PFSK-1 (cell line): ENCODE measurements around the gene NT5DC3.

Experiments
- FOXP2 ChIP-seq: optimal IDR thresholded peaks from 2 replicates; pipeline ENCODE3; 2011; ENCODE audit warnings: borderline replicate concordance, control low read depth, inconsistent platforms; ENCODE audit not compliant: insufficient read depth; ENCODE audit errors: extremely low read length, extremely low read depth
- POLR2AphosphoS5 ChIP-seq: IDR thresholded peaks from 2 replicates; pipeline ENCODE4 v1.6.1; 2012; ENCODE audit warnings: low read depth, mild to moderate bottlenecking, control low read depth, low read length, moderate library complexity
- REST ChIP-seq, 2 experiments: IDR thresholded peaks; 2 replicates each; pipeline versions ENCODE4 v1.6.1 to v1.8.0; 2011 to 2012; ENCODE audit warnings: low read depth in 2 of 2, low read length in 2 of 2, control low read depth in 1 of 2, inconsistent platforms in 1 of 2, mild to moderate bottlenecking in 1 of 2, moderate library complexity in 1 of 2; ENCODE audit not compliant: insufficient read depth in 1 of 2
- SIN3A ChIP-seq: IDR thresholded peaks from 2 replicates; pipeline ENCODE4 v1.6.1; 2012; ENCODE audit warnings: mild to moderate bottlenecking, low read length, moderate library complexity, borderline replicate concordance; ENCODE audit not compliant: insufficient read depth
- TAF1 ChIP-seq: IDR thresholded peaks from 2 replicates; pipeline ENCODE4 v1.6.1; 2012; ENCODE audit warnings: low read length, control low read depth, borderline replicate concordance; ENCODE audit not compliant: insufficient read depth

NT5DC3 gene

GRCh38 chr12:103809154-103809553 is 31.9 kb downstream of the NT5DC3 start:
- no peak for TF ChIP-seq REST (IDR thresholded peaks at IDR 0.05; ENCODE audit: insufficient read depth in 1 of 2, low read depth in 2 of 2, low read length in 2 of 2)
- TF ChIP-seq FOXP2 = no peak
- no peak for TF ChIP-seq POLR2AphosphoS5
- TF ChIP-seq TAF1 = no peak
- no peak for TF ChIP-seq SIN3A

- TF ChIP-seq TAF1 (no peak), POLR2AphosphoS5 (no peak), REST (IDR thresholded peaks at IDR 0.05; ENCODE audit: insufficient read depth in 1 of 2, low read depth in 2 of 2, low read length in 2 of 2) (no peak), FOXP2 (no peak), SIN3A (no peak)
These were observed 32.7 kb downstream of the NT5DC3 start for GRCh38 chr12:103808239-103808880.

- TF ChIP-seq TAF1 (no peak), SIN3A (no peak), POLR2AphosphoS5 (no peak), FOXP2 (no peak), REST (IDR thresholded peaks at IDR 0.05; ENCODE audit: insufficient read depth in 1 of 2, low read depth in 2 of 2, low read length in 2 of 2) (no peak)
These were observed 33.3 kb downstream of the NT5DC3 start for GRCh38 chr12:103807561-103808238.

GRCh38 chr12:103806803-103807202 is 34.2 kb downstream of the NT5DC3 start:
- TF ChIP-seq POLR2AphosphoS5 (no peak), REST (IDR thresholded peaks at IDR 0.05; ENCODE audit: insufficient read depth in 1 of 2, low read depth in 2 of 2, low read length in 2 of 2) (no peak), FOXP2 (no peak), TAF1 (no peak), SIN3A (no peak)
